ENCODE results near the gene LYRM7.

DNA sequence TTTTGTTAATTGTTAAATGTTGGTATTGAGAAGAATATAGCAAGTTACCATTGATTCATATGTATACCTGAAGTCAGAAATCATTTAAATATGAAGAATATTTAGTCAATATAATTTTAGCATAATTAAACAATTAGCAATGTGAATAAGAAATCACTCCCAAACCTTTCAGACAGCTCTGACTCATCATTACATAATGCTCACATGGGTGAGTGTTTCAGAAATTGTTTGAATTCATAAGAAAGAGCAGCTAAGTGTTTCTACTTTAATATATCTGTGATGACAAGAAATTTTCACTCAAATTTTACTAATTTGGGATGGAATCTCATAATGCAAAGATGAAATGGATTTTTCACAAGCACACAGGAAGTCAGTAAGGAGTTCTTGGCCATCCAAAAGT is 51.1 kb downstream of the LYRM7 start:
- TF ChIP-seq ZNF571 (tag by site-specific recombination; IDR thresholded peaks at IDR 0.05): no peak
- no peak for TF ChIP-seq ZNF324 (tag by site-specific recombination; IDR thresholded peaks at IDR 0.05)
- TF ChIP-seq, protein P1, sequence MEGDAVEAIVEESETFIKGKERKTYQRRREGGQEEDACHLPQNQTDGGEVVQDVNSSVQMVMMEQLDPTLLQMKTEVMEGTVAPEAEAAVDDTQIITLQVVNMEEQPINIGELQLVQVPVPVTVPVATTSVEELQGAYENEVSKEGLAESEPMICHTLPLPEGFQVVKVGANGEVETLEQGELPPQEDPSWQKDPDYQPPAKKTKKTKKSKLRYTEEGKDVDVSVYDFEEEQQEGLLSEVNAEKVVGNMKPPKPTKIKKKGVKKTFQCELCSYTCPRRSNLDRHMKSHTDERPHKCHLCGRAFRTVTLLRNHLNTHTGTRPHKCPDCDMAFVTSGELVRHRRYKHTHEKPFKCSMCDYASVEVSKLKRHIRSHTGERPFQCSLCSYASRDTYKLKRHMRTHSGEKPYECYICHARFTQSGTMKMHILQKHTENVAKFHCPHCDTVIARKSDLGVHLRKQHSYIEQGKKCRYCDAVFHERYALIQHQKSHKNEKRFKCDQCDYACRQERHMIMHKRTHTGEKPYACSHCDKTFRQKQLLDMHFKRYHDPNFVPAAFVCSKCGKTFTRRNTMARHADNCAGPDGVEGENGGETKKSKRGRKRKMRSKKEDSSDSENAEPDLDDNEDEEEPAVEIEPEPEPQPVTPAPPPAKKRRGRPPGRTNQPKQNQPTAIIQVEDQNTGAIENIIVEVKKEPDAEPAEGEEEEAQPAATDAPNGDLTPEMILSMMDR (tag by site-specific recombination; IDR thresholded peaks at IDR 0.05): no peak
- TF ChIP-seq ZNF76 (tag by site-specific recombination; IDR thresholded peaks at IDR 0.05; ENCODE audit: borderline replicate concordance, low read depth): no peak
- TF ChIP-seq GLIS1 (tag by site-specific recombination; IDR thresholded peaks at IDR 0.05): no peak
- TF ChIP-seq SP7 (tag by site-specific recombination; IDR thresholded peaks at IDR 0.05): no peak
- no peak for TF ChIP-seq ZNF785 (tag by site-specific recombination; IDR thresholded peaks at IDR 0.05)
- TF ChIP-seq KLF16 (tag by site-specific recombination; IDR thresholded peaks at IDR 0.05): no peak
